NCI-H2107 treated with DMSO at 0.1 percent for 48 hours (cell line): ENCODE measurements around the gene UBXN11.
"Not testable (repeated sequence)": the region's sequence is repeated elsewhere in the genome, so short reads cannot be mapped to it uniquely, and the experiment has no call there.

ENCODE experiments used
- DNase-seq: peaks from one replicate; lab custom pipeline; 2025; ENCODE audit not compliant: unreplicated experiment; lab: John Stamatoyannopoulos, UW

The UBXN11 gene

GRCh38 chr1:26307363-26307781 is 936 bp upstream of the UBXN11 start:
- no peak for DNase-seq

- DNase-seq, result no peak
Observed at GRCh38 chr1:26305667-26306289, 658 bp downstream of the UBXN11 start.

DNA sequence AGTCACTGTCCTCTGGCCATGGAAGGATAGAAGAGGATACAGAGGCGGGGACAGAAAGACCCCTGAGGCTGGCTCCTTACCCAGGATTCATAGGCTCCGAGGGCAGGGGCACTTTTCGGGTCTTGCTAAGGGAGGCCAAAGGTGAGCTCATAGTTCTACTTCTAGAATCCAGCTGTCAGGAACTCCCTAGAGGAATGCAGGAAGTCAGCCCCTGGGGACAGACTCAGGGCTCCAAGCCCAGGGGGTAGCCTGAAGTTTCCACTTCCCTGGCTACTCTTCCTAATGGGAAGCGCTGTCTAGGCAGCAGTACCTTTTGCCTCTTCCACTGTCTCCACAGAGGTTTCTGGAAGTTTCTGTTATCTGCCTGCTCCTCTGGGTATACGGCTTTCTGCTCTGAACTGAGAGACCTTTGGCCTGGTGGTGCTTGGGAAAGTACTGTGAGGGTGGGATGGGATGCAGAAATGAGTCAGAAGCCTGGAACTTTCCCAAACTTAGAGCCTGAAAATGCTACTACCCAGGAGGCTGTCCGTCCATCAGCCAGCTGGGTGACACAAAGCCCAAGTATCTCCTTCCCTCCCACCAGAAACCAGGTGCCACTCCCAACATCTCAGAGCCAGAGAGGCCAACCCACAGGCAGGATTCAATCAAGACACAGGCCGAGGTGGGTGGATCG is 3.6 kb downstream of the UBXN11 start:
- no peak for DNase-seq

GRCh38 chr1:26300578-26301275 is 5.7 kb downstream of the UBXN11 start:
- no peak for DNase-seq

GRCh38 chr1:26297791-26298124 is 8.7 kb downstream of the UBXN11 start:
- DNase-seq, result no peak

- no peak for DNase-seq
Observed at GRCh38 chr1:26297057-26297790, 9.2 kb downstream of the UBXN11 start.

DNA sequence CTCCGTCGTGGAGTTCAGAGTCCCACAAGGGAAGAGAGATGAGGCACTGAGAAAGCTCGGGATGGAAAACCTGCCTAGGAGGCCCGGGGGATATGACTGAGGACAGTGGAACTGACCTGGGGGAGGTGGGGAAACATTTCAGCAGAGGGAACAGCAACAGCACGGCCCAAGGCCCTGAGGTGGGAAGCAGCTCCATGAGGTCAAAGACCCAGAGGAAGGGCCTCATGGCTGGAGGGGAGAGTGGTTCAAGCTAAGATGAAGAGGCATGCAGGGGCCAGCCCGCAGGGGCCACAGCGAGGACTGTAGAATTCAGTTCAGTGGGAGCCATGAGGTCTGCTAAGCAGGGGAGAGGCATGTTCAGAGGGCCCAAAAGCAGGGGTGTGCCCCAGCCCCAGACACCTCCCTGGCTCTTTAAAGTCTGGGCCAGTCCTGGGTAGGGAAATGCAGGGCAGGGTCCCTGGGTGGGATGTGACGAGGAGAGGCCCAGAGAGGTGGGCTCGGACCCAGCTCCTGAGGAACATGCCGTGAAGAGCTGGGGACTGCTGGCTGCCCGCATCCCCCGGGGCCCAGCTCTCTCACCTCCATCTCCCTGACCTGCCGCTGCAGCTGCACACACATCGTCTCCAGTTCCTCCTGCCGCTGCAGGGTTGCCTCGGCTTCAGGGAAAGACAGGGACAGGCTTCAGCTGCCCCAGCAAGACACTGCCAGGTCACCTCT is 9.9 kb downstream of the UBXN11 start:
- no peak for DNase-seq

DNA sequence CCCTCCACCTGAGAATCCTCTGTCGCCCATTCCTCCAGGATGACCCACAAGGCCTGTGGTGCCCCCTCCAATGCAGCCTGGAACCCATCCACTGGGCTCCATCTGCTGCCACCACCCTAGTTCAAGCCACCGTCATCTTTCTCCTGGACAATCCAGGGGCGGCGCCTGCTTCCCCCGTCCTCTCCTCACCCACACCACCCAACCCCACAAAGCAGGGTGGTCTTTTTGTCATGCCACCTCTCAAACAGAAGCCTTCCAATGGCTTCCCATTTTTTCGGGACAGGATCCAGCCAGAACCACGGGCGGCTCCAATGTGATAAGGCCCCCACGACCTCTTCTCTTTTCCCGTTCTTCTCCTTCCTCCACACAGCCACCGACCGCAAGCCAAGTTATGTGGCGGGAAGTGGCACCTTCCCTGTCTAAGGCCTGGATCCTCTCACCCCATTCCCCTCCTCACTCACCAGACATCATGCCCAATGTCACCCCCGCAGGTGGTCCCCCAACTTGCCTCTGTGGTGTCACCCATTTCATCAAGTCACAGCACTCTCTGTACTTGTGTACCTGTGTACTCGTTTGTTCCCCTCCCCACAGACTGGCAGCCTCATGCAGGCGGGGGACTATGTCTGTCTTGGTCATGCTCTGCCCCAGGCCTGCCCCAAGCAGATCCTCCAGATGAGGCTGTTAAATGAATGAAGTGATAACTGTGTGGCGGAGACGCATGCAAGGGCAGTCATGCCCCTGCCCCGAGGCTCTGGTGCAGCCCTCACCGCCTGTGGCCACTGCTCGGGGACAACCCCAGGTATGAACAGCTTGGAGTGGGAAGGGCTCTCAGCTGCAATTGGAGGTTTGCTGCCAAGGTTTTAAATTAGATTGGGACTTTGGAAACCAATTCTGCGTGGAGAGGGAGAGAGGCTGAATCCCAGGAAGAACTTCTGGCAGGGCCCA is 11.0 kb downstream of the UBXN11 start:
- no peak for DNase-seq

DNA sequence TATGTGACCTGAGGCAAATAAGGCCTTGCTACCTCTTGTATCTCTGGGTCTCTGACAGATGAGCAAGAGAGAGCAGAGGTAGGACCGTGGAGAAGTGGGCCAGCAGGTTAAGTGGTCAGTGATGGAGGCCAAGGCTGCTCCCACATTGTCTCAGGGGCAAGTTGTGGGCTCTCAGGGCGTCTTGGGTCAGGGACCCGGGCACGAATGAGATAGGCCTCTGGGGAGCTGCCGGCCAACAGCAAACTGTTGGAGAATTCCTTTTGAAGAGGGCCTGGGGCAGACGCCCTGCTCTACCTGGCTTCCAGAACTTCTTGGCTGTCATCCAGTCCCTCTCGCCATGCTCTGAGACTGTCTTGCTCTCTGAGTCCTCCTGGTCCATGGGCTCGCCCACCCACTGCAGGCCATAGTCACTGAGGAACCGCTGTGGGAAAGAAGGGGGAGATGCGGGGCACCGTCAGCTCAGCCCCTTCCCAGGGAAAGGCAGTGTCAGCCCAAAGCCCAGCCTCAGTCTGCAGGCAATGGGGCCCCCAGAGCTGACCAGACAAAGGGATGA is 12.4 kb downstream of the UBXN11 start:
- no peak for DNase-seq

DNA sequence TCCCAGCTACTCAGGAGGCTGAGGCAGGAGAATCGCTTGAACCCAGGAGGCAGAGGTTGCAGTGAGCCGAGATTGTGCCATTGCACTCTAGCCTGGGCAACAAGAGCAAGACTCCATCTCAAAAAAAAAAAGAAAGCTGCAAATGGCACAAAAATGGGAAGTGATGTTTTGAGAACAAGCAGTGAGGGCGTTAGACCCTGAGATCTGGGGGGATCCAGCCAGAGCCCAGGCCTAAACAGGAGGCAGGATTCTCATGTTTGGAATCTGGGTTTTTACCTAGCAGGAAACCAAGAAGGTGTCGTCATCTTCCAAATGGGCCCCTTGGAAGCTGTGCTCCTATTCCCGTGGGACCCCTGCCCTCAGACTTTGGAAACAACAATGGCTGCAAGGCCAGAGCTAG is 13.7 kb downstream of the UBXN11 start:
- not testable (repeated sequence) for DNase-seq

DNA sequence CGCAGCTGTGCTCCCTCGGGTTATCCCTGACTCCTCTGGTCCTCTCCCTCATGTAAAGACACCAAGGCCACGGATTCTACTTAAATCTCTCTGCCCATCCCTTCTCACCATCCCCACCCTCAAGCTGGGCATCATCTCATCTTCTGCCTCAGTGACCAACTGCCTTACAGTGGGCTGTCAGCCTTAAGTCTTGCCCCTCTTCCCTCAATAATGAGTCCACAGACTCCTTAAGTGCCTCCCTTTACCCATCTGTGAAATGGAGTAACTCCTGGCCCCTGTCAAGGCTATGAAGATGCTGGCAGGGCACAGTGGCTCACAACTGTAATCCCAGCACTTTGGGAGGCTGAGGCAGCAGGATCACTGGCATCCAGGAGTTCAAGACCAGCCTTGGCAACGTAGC is 14.5 kb downstream of the UBXN11 start:
- DNase-seq, result no peak

DNA sequence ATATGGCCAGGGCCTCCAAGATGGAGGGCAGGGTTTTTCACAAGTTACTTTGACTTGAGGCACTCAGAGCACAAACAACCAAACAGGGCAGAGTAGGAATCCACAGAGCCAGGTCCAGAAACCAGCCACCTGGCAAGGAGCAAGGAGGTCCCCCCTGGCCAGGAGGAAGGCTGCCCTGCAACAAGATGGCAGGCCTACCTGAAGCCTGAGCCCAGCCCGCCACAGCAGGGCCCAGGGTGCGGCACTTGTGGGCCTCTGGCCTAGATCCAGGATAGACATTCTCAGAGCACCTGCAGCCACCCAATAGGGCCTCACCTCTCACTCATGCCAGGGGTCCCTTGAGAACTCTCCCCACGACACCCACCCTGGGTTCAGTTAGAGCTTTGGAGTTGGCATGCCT is 15.0 kb downstream of the UBXN11 start:
- no peak for DNase-seq

DNA sequence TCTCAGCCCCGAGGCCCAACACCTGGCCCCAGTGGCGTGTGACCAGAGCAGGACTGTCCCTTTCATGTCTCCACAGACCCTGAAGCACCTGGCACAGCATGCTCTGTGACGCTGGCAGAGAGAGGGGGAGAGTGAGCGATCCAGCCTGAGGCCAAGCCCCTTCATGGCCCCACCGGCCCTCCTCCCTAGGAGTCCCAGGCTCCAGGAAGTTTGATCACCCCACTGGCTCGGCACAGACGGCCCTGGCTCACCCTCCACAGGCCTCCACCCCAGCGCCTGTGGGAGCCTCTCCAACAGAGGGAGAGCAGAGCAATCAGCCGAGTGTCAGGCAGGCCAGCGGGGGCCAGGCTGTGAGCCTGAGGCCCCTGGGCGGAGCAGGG is 15.6 kb downstream of the UBXN11 start:
- DNase-seq, result no peak

DNA sequence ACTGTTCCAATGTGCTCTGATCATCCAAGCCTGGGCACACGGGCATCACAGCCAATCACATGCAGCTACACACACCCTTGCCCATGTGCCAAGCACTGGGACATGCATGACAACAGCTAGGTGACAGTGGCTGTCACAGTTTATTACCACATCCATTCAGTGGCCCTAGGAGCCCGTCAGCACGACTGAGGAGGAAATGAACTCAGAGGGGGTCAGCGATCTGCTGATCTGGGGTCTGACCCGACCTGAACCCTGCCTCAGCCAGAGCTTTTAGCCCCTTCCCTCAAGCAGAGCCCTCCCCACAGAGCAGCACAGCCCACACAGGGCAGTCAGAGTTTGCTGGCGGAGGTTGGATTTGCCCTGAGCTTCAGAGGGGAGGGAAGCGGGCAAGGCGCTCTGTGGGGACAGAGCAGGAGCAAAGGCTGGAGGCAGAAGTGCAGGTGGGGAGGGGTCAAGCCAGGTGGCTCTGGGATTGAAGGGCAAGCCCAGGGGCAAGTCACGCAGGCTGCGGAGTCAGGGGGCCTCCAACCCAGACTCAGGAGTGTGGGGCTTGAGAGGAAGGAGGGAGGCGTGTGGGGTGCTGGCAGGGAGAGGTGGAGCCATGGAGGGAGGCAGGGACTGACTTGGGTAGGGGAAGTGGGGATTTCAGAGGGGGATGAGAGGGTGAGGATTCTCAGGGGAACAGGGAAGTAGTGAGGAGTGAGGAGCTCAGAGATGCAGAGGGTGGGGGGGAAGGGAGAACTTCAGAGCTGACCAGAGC is 16.1 kb downstream of the UBXN11 start:
- DNase-seq, result no peak

DNA sequence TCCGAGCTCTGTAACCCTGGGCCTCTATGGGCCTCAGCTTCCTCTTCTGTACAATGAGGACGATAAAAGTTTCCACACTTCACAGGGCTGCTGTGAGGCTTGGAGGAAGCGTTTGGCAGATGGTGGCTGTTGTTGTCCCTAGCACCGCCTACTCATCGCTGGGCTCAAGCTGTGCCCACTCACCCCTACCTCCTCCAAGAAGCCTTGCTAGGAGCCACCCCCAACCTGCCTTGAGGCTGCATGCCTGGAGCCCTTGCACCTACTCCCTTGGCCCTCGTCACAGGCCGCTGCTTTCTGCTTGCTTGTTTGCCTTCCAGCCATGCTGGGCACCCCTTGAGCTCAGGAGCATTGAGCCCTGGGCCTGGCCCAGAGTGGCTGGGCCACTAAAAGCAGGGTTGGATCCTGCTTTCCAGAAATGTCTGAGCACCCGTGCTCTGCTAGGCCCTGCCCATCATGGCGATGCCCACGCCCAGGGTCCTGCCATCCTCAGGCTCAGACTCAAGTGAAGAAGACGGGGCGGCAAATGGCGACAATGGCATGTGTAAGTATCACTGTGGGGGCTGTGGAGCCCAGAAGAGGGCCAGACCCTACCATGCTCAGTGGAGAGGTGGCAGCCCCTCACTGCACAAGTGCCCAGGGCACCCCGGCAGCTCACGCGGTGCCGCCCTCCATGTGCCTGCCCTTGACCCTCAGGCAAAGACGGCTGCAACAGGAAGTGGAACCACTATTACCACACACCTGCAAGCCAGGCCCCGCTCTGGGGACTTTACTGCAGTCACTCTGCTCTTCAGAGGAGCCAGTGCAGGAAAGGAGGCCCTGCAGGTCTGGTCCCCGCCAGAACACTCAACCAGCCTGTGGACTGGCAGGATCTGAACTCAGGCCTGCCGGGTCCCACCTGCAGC is 17.0 kb downstream of the UBXN11 start:
- no peak for DNase-seq

DNA sequence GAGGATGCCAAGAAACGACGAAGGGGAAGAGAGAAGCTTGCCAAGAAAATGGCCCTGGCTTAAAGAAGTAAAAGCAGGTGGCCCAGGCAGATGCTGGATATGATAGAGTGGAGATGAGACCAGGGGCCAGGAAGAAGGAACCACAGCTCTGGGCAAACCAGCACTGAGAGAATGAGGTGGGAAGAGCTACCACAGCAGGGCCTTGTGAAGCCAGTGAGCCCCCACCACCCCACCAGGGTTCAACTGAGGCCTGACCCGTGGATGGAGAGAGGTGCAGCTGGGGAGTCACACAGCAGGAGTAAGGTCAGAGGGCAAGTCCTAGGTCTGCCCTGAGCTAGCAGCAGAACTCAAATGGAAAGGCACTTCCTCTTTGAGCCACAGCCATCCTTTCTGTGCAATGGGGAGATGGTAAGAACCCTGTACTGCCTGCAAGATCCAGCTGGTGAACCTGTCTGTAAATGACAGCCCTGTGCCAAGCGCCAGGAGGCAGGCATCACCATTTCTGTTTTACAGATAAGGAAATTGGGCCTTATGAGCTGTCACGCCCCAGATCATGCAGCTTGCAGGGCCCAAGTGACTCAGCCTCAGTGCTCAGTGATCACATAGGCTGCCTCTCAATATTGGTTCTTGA is 18.0 kb downstream of the UBXN11 start:
- DNase-seq, result no peak

- no peak for DNase-seq
Observed at GRCh38 chr1:26287811-26288210, 18.6 kb downstream of the UBXN11 start.
